Dermis blood vessel endothelial cell (primary cell): ENCODE results near the gene FBXO36. TPM values are rescaled to one million over a fixed set of nuclear protein-coding genes. Genes with fewer than 3 reads are reported as not detected.

Source experiments
- DNase-seq: peaks from one replicate; pipeline ENCODE4 v3.0.0; 2010
- total RNA-seq: library from RNA; depleted of rRNA; stranded (reverse); fragments of >200 nt; gene quantifications from 2 replicates; pipeline ENCODE4 v1.2.3, GENCODE V29; 2014

Gene FBXO36
- total RNA-seq, 1 donor from 2014 or later = 1.0 TPM

DNA sequence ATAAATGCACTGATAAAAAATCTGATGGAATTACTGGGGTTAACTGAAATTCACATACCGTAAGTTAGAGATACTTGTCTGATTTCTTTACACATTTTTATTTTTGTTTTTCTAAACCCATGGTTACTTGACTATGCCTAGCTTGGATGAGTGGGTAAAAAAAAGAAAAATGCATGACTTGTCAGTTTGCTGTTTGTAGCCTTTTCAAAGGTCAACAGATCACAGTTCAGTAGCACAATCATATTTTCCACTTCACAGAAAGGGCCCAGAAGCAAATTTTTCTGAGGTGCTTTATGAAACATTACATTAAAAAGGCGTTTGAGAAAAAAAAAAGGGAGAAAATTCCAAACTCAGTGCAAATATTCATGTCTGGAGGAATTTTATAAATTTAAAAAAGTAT, 130.0 kb downstream of the FBXO36 start:
- no peak for DNase-seq

DNA sequence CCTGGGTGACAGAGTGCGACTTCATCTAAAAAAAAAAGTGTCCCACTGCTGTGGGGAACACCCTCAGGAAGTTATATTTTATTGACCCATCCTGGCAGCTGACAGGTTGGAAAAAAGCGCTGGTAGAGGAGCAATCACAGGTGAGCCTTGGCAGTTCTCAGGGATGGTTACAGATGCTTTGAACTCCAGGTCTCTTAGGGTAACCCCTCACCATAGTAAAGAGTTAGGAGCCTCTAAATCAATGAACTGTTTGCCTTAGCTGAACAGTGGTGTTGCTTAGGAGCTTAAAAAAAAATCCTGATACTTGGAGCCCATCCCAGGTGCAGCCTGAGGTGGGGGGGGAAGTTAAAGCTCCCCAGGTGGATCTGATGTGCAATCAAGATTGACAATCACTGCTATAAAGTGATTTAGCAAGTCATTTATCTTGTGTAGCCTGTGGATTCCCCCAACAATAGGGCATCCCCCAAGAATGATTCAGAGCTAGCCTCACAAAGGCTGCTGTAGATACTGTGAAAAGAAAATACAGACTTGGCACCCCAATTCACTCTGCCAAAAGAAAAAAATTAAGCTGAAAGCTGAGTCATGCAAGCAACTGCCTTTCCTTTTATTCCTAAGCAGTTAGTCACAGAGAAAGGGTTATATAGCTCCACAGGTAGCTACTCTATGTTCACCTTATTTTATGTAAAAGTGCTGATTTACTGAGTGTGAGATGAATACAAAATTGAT, 131.6 kb downstream of the FBXO36 start:
- peak; percentile 24 for DNase-seq

DNA sequence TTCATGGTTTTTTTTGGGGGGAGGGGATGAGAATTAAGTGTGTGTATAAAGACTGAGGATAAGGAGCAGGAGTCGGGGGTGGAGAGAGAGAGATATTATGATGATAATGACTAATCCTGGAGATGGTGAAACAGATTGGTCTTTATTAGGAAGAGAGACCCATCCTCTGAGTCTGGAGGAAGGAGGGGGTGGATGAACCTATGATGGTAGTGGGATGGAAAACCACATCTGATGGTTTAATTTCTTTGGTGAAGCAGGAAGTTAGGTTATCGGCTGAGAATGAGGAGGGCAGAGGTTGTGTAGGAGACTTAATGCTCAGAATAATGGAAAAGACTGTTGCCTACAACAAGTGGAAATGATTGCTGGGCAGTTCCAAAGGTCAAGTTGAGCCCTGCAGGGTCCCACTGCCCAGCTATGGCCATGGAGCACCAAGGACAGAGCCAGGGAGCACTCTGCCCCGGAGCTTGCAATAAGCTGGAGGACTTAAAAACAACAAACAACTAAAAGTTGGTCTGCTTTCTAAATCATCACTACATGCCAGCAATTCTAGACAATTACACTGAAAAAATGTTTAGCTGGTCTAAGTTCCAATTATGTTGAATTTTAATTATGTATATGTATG, 138.5 kb downstream of the FBXO36 start:
- no peak for DNase-seq

Other genes with a start within 250 kb of the FBXO36 start
- 0.05 TPM in 1 of 2 replicates, not detected in the other for gene DNER, start 207.9 kb upstream of the FBXO36 start, total RNA-seq
- 238 and 422 TPM in 2 replicates for gene TRIP12, start 494 bp upstream of the FBXO36 start, total RNA-seq
- under 0.01 and 0.09 TPM in 2 replicates for gene SLC16A14, start 146.4 kb downstream of the FBXO36 start, total RNA-seq